HK-2 (cell line): Measurements from ENCODE around the gene MRPS18A.
"Not testable (repeated sequence)": the region's sequence is repeated elsewhere in the genome, so short reads cannot be mapped to it uniquely, and the experiment has no call there.

ENCODE experiments used
- DNase-seq: peaks from one replicate; pipeline ENCODE4 v3.0.0-alpha.2; 2018; ENCODE audit not compliant: unreplicated experiment

MRPS18A gene

DNA sequence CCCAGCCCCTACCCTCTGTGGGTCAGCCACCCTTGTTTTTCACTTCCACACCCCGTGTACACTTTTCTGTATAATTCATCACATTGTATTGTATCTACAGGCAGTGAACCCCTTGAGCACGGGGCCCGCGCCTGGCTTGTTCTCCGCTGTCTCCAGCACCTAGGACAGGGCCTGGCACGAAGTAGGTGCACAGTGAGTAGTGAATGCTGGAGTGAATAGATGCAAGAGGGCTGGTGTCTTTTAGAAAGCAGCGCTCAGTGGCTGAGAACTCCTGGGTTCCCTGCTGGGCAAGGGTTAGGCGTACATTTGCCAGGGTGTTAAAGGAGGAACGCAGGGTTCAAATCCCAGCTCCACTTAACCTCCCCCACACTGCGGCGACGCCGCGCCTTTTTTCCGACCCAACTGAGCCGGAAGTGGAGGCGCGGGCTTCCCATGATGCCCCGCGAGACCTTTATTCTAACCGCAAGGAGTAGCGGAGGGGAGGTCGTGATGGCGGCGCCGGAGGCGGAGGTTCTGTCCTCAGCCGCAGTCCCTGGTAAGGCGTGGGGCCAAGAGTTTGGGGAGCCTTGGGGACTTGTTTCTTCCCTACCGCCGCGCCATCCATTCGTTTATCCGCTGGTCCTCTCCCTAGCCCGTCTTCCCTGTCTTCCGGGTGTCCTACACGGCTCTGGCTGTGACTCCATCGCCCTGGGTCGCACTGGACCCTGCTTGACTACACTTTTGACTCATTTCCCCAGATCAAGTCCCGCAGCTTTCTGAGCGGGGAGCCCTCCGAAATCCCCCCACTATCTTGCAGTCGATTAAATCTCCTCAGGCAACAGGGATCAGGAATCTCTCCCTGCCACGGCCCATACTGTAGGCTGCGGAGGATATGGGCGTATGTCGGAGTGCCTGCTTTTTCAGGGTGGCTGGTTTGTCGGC is 51.9 kb downstream of the MRPS18A start, which contains the start of gene MAD2L1BP:
MAD2L1BP (plus strand) TSS at position 454 of the 921 bp plus-strand sequence; CDS start at position 490, 36 bp downstream.
- DNase-seq, result peak; percentile 80

DNA sequence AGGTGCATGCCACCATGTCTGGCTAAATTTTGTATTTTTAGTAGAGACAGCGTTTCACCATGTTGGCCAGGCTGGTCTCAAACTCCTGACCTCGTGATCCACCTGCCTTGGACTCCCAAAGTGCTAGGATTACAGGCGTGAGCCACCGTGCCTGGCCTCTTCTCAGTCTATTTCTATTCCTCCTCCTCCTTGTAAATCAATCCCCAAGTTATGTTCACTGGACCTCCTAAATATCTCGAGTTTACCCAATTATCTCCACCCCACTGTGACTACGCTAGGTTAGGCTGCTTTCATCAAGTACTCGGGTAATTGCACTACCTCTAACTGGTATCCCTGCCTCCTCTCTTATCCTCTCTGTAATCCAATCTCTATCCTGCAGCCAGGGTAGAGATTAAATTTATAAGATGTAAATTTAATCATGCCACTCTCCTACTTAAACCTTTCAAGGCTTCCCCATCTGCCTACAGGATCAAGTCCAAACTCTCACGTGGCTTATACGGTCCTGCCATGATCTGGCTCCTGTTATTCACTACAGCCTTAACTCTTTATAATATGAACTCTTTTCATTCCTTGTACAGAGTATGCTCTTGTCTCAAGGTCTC is 52.8 kb downstream of the MRPS18A start:
- DNase-seq, result no peak

DNA sequence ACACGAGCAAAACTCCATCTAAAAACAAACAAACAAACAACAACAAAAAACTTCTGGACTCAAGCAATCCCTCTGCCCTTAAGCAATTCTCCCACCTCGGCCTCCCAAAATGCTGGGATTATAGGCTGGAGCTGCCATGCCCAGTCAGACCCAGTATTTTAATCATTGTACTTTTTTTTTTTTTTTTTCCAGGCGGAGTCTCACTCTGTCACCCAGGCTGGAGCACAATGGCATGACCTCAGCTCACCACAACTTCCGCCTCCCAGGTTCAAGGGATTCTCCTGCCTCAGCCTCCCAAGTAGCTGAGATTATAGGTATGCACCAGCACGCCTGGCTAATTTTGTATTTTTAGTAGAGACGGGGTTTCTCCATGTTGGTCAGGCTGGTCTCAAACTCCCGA is 54.6 kb downstream of the MRPS18A start:
- DNase-seq, result not testable (repeated sequence)

DNA sequence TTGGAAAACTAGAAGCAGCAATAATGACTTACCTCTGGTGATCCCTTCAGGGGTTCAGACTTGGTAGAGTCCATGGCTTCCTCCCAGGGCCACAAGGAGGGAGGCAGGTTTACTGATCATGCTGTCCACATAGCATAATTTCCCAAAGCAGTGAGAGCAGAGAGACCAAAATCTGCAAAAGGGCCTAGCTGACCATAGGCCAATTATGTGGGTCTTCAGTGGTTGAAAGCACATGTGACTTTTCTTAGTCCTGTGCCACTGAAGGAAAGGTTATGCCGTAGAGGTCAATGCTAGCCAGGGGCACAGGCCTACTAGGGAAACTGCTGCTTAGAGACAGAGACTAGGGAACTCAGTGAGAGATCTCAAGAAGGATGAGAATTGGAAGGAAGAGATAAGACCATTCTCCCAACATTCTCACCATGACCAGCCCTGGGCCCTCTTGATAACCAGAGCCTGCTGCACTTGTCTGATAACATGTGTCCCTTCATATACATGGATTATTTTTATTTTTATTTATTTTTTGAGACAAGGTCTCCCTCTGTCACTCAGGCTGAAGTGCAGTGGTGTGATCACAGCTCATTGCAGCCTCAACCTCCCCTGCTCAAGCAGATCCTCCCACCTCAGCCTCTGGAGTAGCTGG is 56.5 kb downstream of the MRPS18A start:
- no peak for DNase-seq

DNA sequence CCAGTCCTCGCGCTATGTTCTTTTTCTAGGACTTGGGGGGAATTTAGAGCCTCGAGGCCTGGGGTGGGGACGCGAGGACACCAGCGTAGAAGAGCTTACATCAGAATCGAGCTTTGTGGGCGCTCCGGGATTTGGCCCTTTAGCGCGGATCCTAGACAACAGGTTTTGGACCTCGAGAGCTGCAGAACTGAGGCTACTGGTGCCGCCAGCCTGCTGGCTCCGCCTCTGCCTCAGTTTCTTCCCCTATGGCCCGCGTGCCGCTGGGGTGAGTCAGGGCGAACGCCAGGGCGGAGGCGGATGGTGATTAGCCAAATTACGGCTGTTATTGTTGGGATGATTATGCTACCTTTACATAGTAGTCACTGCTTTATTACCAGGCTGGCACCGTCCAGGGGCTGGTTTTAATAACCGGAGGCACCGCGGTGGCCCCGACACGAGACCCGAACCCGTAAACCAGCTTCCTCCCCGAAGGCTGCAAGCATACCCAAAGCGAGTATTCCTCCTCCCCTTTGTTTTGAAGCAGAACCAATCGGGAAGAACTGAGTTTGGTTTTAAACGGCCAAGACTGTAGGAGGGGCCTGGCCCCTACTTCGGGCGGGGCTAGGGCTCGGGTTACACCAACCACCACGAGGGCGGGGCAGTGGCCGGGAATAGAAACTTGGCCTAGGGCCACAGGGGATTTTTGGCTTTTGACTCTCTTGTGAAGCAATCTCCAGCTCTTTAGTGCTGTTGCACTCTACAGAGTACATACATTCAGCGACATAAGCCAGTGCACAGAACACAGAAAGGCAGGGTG is 57.9 kb downstream of the MRPS18A start:
- peak; percentile 93 for DNase-seq

DNA sequence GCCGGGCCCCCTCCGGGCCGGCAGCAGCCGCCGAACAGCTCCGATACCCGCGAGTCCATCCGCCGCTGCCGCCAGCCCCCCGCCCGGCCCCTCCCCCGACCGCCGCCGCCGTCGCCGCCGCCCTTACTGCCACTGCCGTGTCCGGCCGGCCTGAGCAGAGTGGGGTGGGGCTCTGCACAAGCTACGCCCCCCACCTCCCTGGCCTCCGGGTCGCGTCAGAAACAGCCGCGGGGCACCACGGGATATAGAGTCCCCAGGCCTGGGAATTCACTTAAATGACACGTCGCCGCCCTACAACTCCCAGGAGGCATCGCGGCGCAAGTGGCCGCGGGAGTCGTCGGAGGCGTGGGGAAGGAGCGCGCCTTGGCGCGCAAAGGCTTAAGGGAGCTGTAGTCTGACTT is 58.5 kb downstream of the MRPS18A start, which contains the start of gene GTPBP2:
GTPBP2 (minus strand) TSS at position 161 of the 401 bp plus-strand sequence; CDS start at position 59, 102 bp downstream.
- peak; percentile 98 for DNase-seq

DNA sequence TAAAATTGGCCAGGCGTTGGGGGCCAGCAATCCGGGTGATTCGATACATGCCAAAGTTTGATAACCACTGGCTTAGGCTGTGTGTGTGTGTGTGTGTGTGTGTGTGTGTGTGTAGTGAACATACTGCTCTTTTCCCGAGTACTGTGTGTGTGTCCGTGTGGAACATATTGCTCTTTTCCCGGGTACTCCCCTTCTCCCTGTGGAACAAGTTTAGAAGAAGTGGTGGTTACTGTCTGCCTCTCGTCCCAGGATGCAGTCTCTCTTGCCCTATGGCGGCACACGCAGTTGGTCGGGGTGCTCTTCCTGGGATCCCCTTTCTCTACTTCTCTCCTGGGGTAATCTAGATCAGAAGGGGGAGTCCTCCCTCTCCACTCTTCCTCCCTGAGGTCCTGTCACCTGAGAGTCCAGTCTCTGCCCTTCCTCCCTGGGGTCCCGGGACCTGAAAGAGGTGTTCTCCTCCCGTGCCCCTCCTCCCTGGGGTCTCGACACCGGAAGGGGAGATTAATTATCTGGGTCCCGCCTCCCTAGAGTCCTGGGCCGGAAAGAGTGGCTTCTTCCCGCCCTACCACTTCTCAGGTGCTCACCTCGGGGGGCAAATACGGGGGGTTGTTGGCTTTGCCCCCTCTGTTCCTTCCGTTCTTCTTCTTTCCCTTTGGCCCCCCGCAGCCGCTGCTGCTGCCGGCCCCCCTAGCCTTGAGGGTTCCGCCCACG is 59.0 kb downstream of the MRPS18A start:
- DNase-seq, result peak; percentile 67

DNA sequence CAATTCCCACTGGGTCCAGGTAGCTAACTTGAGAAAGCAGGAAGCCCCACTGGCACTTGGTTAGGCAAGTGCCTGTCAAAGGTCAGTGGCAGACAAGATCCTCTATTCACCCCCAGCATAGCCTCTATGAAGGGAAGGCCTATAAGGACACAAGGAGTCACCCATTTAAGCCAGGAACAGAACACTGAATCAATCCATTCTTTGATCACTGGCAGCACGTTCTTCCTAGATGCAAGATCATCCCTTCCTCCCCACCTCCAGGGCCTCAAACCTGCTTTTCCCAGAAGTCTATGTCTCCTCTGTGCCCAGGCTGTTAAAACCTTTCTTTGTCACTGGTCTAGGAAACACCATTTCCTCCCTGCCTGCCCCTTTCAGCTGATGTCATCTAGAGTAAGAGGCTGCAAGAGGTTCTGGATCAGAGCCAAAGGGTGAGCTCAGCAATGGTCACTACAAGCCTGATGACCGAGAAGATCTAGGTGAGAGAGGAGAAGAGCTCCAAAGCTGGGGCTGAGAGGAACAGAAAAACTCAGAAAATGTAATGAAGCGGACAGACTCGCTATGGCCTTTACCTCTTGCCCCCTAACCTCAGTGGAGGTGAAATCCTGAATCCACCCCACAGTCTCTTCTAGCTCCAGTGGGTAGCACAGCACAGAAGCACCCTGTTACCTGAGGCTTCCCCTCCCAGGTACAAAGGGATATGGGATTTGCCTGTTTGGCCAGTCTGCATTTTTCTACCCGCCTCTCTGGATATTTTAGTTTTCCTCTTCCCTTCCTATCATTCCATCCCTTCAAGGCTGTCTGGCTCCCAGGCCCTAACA is 60.4 kb downstream of the MRPS18A start:
- peak; percentile 87 for DNase-seq

DNA sequence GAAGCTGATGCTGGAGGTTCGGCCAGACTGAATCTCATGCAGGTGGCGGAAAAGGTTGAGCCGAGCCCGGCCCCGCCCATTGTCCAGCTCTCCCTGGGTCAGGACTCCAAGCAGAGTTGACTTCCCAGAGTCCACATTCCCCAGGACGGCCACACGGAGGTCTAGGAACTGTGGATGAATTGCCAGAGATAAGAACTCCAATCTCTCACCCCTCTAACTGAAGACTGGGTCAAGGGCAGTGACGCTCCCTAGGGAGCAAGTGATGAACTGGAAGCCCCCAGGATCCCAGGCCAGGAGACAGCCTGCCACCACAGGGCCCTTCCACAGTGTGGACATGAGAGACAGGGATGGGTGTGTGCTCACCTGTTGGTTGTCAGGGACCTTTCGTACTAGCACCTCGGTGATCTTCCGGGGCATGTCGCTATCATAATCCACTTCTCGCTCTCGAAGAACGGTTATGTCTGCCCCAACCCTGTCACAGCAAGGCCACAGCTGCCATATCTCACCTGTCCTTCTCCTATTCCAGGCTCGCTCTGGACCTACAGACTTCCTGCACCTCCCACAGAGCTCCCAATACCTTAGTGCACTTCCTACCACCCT is 62.1 kb downstream of the MRPS18A start:
- no peak for DNase-seq

DNA sequence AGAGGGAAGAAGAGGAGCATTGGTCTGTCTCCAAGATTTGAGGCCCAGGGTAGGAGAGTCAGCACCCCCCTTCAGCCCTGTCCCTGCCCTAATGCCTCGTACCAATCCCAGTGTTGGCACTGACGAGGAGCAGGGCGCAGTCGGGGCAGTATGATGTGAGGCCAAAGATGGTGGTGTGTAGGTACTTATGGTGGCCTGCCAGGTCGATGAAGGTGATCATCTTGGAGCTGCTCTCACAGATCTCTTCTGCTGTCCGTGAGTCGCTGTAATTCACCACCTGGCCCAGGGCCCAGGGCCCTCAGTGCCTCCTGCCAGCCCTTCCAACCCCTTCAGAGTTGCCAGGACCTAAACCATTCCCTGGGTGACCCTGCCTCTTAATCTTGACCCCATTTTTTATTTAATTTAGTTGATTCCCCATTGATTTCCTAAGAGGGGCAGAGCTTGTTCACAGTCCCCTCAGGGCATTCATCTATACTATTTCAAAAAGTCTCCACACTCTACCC is 62.8 kb downstream of the MRPS18A start:
- no peak for DNase-seq

DNA sequence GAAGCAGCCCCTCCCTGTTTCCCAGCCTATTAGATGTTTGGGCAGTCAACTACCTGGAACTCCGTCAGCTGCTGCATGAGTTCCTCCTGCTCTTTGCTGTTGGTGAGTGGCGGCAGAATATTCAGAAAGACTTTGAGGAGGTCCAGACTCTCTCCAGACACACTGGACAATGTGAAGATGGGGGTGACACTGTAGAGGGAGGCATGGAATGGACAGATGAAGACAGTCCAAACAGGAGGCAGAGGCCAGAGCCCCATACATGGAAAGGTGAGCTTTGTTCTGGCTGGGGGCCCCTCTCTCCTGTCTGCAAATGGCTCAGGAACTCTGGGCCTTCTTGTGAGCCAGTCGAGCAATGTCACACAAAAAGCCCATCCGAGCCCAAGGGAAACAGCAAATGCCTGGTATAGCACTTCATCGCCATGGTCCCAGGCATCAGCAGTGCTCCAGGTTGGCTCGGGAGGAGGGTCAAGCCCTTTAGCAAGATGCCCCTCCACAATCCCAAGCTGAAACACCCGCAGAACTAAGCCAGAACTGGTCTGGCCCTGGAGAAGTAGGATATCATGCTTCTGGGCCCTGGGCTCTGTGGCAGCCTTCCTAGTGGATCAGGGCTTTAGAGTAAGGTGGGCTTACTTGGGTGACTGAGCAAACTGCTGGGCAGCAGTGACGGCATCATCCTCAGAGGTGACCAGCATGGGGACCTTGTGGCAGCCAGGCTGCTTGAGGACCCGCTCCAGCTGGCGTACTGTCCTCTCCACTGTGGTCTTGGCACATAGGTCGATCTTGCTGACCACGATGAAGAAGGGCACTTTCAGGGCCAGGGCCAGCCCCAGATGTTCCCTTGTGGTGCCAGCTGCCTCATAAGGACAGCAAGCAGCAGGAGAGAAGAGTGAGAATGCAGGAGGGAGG is 63.5 kb downstream of the MRPS18A start:
- no peak for DNase-seq

DNA sequence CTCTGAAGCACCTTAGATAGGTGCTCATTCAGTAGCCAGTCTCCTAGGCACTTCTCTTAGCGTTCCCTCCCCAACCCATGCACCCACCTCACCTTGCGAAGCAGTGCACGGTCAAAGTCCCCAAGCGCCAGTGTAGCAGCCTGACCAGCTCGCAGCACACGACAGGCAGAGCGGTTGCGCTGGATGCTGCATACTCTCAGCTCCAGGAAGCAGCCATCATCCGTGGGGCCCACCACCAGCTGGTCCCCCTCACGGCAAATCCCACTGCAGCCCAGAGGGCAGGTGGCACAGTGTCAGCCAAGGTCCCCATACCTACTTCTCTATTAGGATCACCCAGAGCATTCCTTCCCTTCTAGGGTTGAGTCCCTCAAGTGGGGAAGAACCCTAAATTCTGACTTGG is 65.0 kb downstream of the MRPS18A start:
- no peak for DNase-seq

DNA sequence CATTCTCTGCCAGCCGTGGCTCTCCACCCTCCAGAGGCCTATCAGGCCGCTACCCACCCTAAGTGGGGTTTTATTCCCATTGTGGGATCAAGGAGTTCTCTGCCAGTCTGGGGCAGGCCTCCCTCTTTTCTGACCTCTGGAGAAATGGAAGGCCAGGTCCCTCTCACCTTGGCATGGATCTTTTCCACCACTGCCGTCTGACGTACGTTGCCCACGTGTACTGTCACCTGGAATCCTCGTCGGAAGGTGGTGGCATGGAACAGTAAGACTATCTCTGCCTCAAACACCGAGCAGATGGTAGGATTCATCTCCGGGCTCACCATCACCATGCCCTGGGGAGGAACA is 65.8 kb downstream of the MRPS18A start:
- no peak for DNase-seq
